ENCODE results near the gene PRRT1B. TPM values are rescaled to one million over a fixed set of nuclear protein-coding genes. Genes with fewer than 3 reads are reported as not detected.

The PRRT1B gene
- total and polyA plus RNA-seq, 2 donors (not counting 1 experiment from before 2014, with no cell fraction given): not detected

- CTCF ChIA-PET: interaction anchor here (1.0 to 21.7 kb wide), 2 partner anchors 136 to 137 kb away, joined by 3 to 263 read pairs; partner anchors contain the start of gene RAPGEF1
Observed at GRCh38 chr9:131608493-131609037, 63.2 kb downstream of the PRRT1B start.

More at GRCh38 chr9:131608493-131609037, 63.2 kb downstream of the PRRT1B start:
- POLR2A ChIA-PET: no interaction called here
- no peaks in the 10 kb centered on the region for H3K9me3 ChIP-seq (ENCODE audit: control extremely low read depth in 1 of 3, control insufficient read depth in 2 of 3, insufficient read depth in 1 of 3, low read length in 2 of 3)
- WGBS (ENCODE audit: insufficient coverage): over 99% methylated on average over 8 of the region's 12 CpGs
- Mint-ChIP-seq H3K27ac (peak overlapping the region; percentile 41), H3K27me3 (no peaks in the 10 kb centered on the region), H3K9me3 (ENCODE audit: insufficient read depth) (no peaks in the 10 kb centered on the region), H3K4me1 (peaks cover 6% of the 10 kb centered on the region), H3K4me3 (no peak overlapping the region)
- H3K36me3 ChIP-seq (replicated peaks in 1 of 2; ENCODE audit: control extremely low read depth in 1 of 2, control insufficient read depth in 1 of 2, extremely low read depth in 1 of 2, insufficient read depth in 2 of 2, low read length in 1 of 2): peaks cover 22 to 78% of the 10 kb centered on the region in 2 experiments
- intact Hi-C loops (cut with micrococcal nuclease): no loop called here
- no peak overlapping the region for H3K27ac ChIP-seq (ENCODE audit: low read length in 2 of 2)
- H3K79me2 ChIP-seq (ENCODE audit: control insufficient read depth, insufficient read depth, low read length): peaks cover 52% of the 10 kb centered on the region
- no peaks in the 10 kb centered on the region for H3K27me3 ChIP-seq (replicated peaks in 1 of 4; ENCODE audit: control extremely low read depth in 1 of 4, control insufficient read depth in 3 of 4, insufficient read depth in 4 of 4, low read length in 3 of 4)
- no peaks in the 10 kb centered on the region for H3K4me1 ChIP-seq (ENCODE audit: control insufficient read depth in 2 of 2, insufficient read depth in 2 of 2, low read length in 2 of 2)
- no peak overlapping the region for H2AFZ ChIP-seq (ENCODE audit: insufficient read depth, low read depth, low read length, poor library complexity, severe bottlenecking)
- H3K4me3 ChIP-seq (ENCODE audit: control extremely low read depth in 1 of 5, extremely low read depth in 1 of 5, insufficient read depth in 1 of 5, low read depth in 2 of 5, low read length in 4 of 5): no peak overlapping the region
- DNase-seq (no peak), ATAC-seq (ENCODE audit: low read depth) (no peak)
- H4K20me1 ChIP-seq (ENCODE audit: control insufficient read depth, insufficient read depth, low read length, poor library complexity, severe bottlenecking): peaks cover 73% of the 10 kb centered on the region
- no peak overlapping the region for H3K4me2 ChIP-seq (replicated peaks; ENCODE audit: low read depth, low read length, poor library complexity, severe bottlenecking)
- no peak overlapping the region for H3K9ac ChIP-seq (ENCODE audit: low read length)
- no peak for TF ChIP-seq EZH2 (IDR thresholded peaks at IDR 0.05; ENCODE audit: borderline replicate concordance, insufficient read depth, low read depth, low read length, poor library complexity, severe bottlenecking)
- TF ChIP-seq, protein P1, sequence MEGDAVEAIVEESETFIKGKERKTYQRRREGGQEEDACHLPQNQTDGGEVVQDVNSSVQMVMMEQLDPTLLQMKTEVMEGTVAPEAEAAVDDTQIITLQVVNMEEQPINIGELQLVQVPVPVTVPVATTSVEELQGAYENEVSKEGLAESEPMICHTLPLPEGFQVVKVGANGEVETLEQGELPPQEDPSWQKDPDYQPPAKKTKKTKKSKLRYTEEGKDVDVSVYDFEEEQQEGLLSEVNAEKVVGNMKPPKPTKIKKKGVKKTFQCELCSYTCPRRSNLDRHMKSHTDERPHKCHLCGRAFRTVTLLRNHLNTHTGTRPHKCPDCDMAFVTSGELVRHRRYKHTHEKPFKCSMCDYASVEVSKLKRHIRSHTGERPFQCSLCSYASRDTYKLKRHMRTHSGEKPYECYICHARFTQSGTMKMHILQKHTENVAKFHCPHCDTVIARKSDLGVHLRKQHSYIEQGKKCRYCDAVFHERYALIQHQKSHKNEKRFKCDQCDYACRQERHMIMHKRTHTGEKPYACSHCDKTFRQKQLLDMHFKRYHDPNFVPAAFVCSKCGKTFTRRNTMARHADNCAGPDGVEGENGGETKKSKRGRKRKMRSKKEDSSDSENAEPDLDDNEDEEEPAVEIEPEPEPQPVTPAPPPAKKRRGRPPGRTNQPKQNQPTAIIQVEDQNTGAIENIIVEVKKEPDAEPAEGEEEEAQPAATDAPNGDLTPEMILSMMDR (IDR thresholded peaks at IDR 0.05): no peak

Other genes with a start within 250 kb of the PRRT1B start
- gene PRRC2B, start 151.4 kb upstream of the PRRT1B start, total RNA-seq: 256 and 268 TPM in 2 replicates
- gene PRRC2B, start 151.4 kb upstream of the PRRT1B start, polyA plus RNA-seq: 63.9 and 64.5 TPM in 2 replicates
- gene POMT1, start 42.6 kb upstream of the PRRT1B start, total RNA-seq: 41.9 and 46.7 TPM in 2 replicates
- gene POMT1, start 42.6 kb upstream of the PRRT1B start, polyA plus RNA-seq: 42.0 and 49.0 TPM in 2 replicates
- gene UCK1, start 14.3 kb upstream of the PRRT1B start, total RNA-seq: 31.8 and 39.3 TPM in 2 replicates
- gene UCK1, start 14.3 kb upstream of the PRRT1B start, polyA plus RNA-seq: 24.6 and 25.3 TPM in 2 replicates
- gene RAPGEF1, start 194.6 kb downstream of the PRRT1B start, total RNA-seq: 439 and 447 TPM in 2 replicates
- gene RAPGEF1, start 194.6 kb downstream of the PRRT1B start, polyA plus RNA-seq: 112 and 134 TPM in 2 replicates